ENCODE measurements around the gene STK32C. TPM values are rescaled to one million over a fixed set of nuclear protein-coding genes. Genes with fewer than 3 reads are reported as not detected.

Gene STK32C
- total and polyA plus RNA-seq, 2 of the 4 experiments (the other 2 are of a cell fraction), result 5.0 to 8.3 TPM

Other genes starting within 250 kb of the STK32C start
- under 0.01 TPM in 2 replicates for gene JAKMIP3, start 242.0 kb downstream of the STK32C start, total RNA-seq (2012; rRNA removed)
- 0.09 and 0.22 TPM in 2 replicates for gene JAKMIP3, start 242.0 kb downstream of the STK32C start, polyA plus RNA-seq (2012; rRNA removed)
- gene DPYSL4, start 121.0 kb downstream of the STK32C start, total RNA-seq (2012; rRNA removed), result 7.2 and 8.1 TPM in 2 replicates
- 30.5 and 33.7 TPM in 2 replicates for gene DPYSL4, start 121.0 kb downstream of the STK32C start, polyA plus RNA-seq (2012; rRNA removed)
- gene LRRC27, start 24.2 kb upstream of the STK32C start, total RNA-seq (2012; rRNA removed), result 3.6 and 3.8 TPM in 2 replicates
- gene LRRC27, start 24.2 kb upstream of the STK32C start, polyA plus RNA-seq (2012; rRNA removed), result 5.0 and 5.3 TPM in 2 replicates
- 1.9 and 2.2 TPM in 2 replicates for gene PWWP2B, start 89.2 kb upstream of the STK32C start, total RNA-seq (2012; rRNA removed)
- gene PWWP2B, start 89.2 kb upstream of the STK32C start, polyA plus RNA-seq (2012; rRNA removed), result 1.7 and 2.1 TPM in 2 replicates
- gene INPP5A, start 229.8 kb upstream of the STK32C start, total RNA-seq (2012; rRNA removed), result 31.7 and 36.7 TPM in 2 replicates
- gene INPP5A, start 229.8 kb upstream of the STK32C start, polyA plus RNA-seq (2012; rRNA removed), result 20.6 and 21.4 TPM in 2 replicates